Astrocyte of the spinal cord (primary cell): ENCODE measurements around the gene PSEN1.
A peak's percentile ranks its signal among the peaks of the same experiment; 100 is the strongest.

Experiments used
- DNase-seq: peaks from one replicate; pipeline ENCODE4 v3.0.0; 2011; ENCODE audit warnings: low read depth, low spot score
- H3K4me3 ChIP-seq: 2 replicates; pipeline ENCODE4 v1.5.1; 2011; ENCODE audit warnings: low read depth, mild to moderate bottlenecking, low read length, moderate library complexity
- in situ Hi-C: cut with HindIII; loops from 2 replicates; pipeline ENCODE4 v1.10.0; 2017; ENCODE audit warnings: low sequenced_read_pairs
- TF ChIP-seq, protein P1 (sequence below): IDR thresholded peaks from 2 replicates; pipeline ENCODE4 v1.5.1; 2012; ENCODE audit warnings: low read depth, mild to moderate bottlenecking, low read length, inconsistent platforms

PSEN1 gene

DNA sequence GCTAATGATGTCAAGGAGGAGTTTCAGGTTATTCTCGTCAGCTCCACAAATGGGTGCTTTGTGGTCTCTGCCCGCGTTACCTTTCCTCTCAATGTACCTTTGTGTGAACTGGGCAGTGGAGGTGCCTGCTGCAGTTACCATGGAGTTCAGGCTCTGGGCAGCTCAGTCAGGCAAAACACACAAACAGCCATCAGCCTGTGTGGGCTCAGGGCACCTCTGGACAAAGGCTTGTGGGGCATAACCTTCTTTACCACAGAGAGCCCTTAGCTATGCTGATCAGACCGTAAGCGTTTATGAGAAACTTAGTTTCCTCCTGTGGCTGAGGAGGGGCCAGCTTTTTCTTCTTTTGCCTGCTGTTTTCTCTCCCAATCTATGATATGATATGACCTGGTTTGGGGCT lies 84.3 kb downstream of the PSEN1 start:
- in situ Hi-C loops: no loop called here
- H3K4me3 ChIP-seq: no peak overlapping the region
- TF ChIP-seq, protein P1, sequence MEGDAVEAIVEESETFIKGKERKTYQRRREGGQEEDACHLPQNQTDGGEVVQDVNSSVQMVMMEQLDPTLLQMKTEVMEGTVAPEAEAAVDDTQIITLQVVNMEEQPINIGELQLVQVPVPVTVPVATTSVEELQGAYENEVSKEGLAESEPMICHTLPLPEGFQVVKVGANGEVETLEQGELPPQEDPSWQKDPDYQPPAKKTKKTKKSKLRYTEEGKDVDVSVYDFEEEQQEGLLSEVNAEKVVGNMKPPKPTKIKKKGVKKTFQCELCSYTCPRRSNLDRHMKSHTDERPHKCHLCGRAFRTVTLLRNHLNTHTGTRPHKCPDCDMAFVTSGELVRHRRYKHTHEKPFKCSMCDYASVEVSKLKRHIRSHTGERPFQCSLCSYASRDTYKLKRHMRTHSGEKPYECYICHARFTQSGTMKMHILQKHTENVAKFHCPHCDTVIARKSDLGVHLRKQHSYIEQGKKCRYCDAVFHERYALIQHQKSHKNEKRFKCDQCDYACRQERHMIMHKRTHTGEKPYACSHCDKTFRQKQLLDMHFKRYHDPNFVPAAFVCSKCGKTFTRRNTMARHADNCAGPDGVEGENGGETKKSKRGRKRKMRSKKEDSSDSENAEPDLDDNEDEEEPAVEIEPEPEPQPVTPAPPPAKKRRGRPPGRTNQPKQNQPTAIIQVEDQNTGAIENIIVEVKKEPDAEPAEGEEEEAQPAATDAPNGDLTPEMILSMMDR: no peak
- DNase-seq: no peak

GRCh38 chr14:73221945-73222344 lies 85.6 kb downstream of the PSEN1 start:
- TF ChIP-seq, protein P1: no peak
- in situ Hi-C loops: no loop called here
- DNase-seq: no peak
- H3K4me3 ChIP-seq: no peak overlapping the region

- in situ Hi-C loops: no loop called here
Measured at GRCh38 chr14:73223049-73223448, 86.7 kb downstream of the PSEN1 start.

GRCh38 chr14:73225496-73225895 lies 89.2 kb downstream of the PSEN1 start:
- no peak overlapping the region for H3K4me3 ChIP-seq
- TF ChIP-seq, protein P1: no peak
- in situ Hi-C loops: no loop called here
- no peak for DNase-seq

More at GRCh38 chr14:73223049-73223448, 86.7 kb downstream of the PSEN1 start:
- DNase-seq: no peak
- H3K4me3 ChIP-seq: no peak overlapping the region
- TF ChIP-seq, protein P1: no peak

GRCh38 chr14:73227812-73228781 lies 91.8 kb downstream of the PSEN1 start:
- no peak overlapping the region for H3K4me3 ChIP-seq
- peak; percentile 92 for DNase-seq
- in situ Hi-C loops: no loop called here
- TF ChIP-seq, protein P1: no peak

DNA sequence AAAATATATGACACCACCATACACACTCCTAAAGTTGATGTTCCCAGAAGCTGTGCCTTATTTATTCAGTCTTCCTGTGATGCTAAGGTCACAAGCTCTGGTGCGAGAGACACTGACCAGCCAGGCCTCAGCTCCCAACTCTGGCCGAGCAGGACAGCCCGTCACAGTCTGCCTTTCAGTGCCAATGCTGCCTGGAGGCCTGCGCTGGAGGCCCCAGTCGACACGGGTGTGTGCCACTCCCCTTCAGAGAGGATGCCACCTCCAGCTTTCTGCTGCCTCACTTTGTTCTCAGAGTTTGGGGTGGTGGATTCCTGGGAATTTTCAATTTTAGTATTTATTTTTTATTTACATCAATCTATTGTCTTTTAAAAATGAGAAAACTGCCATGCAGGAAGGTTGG lies 93.7 kb downstream of the PSEN1 start:
- no peak for DNase-seq
- in situ Hi-C loops: no loop called here
- TF ChIP-seq, protein P1: no peak
- H3K4me3 ChIP-seq: no peak overlapping the region
